ENCODE measurements around the gene NKX1-2.

GRCh38 chr10:124449170-124450011 lies 444 bp downstream of the NKX1-2 start:
- TF ChIP-seq POLR2A (IDR thresholded peaks at IDR 0.05), result no peak
- TF ChIP-seq, protein P1, sequence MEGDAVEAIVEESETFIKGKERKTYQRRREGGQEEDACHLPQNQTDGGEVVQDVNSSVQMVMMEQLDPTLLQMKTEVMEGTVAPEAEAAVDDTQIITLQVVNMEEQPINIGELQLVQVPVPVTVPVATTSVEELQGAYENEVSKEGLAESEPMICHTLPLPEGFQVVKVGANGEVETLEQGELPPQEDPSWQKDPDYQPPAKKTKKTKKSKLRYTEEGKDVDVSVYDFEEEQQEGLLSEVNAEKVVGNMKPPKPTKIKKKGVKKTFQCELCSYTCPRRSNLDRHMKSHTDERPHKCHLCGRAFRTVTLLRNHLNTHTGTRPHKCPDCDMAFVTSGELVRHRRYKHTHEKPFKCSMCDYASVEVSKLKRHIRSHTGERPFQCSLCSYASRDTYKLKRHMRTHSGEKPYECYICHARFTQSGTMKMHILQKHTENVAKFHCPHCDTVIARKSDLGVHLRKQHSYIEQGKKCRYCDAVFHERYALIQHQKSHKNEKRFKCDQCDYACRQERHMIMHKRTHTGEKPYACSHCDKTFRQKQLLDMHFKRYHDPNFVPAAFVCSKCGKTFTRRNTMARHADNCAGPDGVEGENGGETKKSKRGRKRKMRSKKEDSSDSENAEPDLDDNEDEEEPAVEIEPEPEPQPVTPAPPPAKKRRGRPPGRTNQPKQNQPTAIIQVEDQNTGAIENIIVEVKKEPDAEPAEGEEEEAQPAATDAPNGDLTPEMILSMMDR (IDR thresholded peaks at IDR 0.05), result no peak

Data from right lobe of liver (tissue), 4 donors.